ENCODE measurements around the gene CYLD. TPM values are rescaled to one million over a fixed set of nuclear protein-coding genes. Genes with fewer than 3 reads are reported as not detected.

Gene CYLD
- total and polyA plus RNA-seq, 8 donors, result 6.2 to 30.3 (median 16.7) TPM

DNA sequence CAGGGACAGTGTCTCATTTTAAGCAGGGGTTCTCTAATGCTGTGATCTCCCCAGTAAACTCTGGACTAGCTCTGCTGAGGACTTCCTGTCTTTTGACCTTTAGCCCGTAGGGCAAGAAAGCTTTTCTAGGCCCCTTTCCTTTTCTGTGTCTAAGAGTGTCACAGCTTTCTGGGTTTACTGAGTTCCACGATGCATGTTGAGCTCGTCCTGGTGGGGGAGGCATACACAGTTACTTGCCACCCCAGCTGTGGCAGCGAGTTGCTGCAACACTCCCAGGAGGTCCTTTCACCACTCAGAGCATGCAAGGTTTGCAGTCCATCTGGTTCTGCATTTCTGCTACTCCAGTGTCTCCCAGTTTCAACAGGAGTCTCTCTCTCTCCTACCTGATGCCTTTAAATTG, 24.8 kb upstream of the CYLD start:
- DNase-seq, result no peak
- Histone ChIP-seq H3K4me1 (no peaks in the 10 kb centered on the region), H3K27ac (no peak overlapping the region), H3K9me3 (no peaks in the 10 kb centered on the region), H3K36me3 (no peaks in the 10 kb centered on the region), H3K4me3 (no peak overlapping the region), H3K27me3 (no peaks in the 10 kb centered on the region)
- TF ChIP-seq, protein P1, sequence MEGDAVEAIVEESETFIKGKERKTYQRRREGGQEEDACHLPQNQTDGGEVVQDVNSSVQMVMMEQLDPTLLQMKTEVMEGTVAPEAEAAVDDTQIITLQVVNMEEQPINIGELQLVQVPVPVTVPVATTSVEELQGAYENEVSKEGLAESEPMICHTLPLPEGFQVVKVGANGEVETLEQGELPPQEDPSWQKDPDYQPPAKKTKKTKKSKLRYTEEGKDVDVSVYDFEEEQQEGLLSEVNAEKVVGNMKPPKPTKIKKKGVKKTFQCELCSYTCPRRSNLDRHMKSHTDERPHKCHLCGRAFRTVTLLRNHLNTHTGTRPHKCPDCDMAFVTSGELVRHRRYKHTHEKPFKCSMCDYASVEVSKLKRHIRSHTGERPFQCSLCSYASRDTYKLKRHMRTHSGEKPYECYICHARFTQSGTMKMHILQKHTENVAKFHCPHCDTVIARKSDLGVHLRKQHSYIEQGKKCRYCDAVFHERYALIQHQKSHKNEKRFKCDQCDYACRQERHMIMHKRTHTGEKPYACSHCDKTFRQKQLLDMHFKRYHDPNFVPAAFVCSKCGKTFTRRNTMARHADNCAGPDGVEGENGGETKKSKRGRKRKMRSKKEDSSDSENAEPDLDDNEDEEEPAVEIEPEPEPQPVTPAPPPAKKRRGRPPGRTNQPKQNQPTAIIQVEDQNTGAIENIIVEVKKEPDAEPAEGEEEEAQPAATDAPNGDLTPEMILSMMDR (IDR thresholded peaks at IDR 0.05), result no peak
- FAIRE-seq, result no peak
- WGBS, 2 donors, result 74 to 86% methylated on average over 4 of the region's 4 CpGs
- no peak for ATAC-seq
- intact Hi-C loops (cut with DNase I), result no loop called here

DNA sequence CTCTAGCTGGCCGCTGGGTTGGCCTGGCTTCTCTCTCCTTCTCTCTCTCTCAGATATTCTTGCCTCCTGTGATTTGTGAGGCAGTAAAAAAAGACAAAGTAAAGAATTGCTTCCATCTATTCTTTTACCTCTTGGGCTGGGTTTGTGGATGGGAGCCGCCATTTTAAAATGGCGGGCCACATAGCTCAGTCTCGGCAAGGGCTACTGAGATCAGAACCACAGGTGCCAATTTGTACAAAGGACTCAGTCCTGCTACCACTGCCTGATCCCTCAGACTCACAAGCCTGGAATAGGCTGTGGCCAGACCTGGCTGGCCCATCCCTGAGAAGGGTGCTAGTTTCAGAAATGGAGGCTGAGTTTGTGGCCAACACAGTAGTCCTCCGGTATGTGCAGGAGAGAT, 24.4 kb upstream of the CYLD start:
- Histone ChIP-seq H3K4me3 (no peak overlapping the region), H3K9me3 (no peaks in the 10 kb centered on the region), H3K27me3 (no peaks in the 10 kb centered on the region), H3K4me1 (no peaks in the 10 kb centered on the region), H3K27ac (no peak overlapping the region), H3K36me3 (no peaks in the 10 kb centered on the region)
- WGBS, 2 donors, result 78% methylated on average over 5 of the region's 5 CpGs
- TF ChIP-seq, protein P1 (IDR thresholded peaks at IDR 0.05), result no peak
- no peak for ATAC-seq
- DNase-seq, result no peak
- intact Hi-C loops (cut with DNase I), result no loop called here
- no peak for FAIRE-seq

DNA sequence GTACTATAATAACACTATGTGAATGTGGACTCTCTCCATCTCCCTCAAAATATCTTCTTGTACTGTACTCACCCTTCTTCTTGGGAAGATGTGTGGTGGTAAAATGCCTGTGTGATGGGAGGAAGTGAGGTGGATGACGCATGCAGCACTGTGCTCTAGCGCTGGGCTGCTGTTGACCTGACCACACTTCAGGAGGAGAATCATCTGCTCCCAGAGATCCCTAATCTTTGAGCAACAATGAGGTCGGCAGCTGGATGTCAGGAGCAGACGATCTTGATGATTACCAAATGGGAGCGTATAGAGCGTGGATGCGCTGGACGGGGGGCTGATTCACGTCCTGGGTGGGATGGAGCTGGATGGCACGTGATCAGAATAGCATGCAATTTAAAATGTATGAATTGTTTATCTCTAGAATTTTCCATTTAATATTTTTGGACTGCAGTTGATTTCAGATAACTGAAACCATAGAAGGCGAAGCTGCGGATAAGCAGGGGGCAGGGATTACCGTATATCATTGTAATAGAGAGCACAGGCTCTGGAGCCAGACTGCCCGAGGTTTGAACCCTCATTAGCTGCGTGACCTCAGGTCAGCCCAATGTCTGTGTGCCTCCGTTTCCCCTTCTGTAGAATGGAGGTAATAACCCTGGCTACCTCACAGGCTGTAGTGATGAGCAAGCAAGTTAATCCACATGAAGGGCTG, 23.7 kb upstream of the CYLD start:
- Histone ChIP-seq H3K27ac (no peak overlapping the region), H3K4me3 (no peak overlapping the region), H3K27me3 (no peaks in the 10 kb centered on the region), H3K4me1 (no peaks in the 10 kb centered on the region), H3K9me3 (no peaks in the 10 kb centered on the region), H3K36me3 (no peaks in the 10 kb centered on the region)
- intact Hi-C loops (cut with DNase I), result no loop called here
- ATAC-seq (no peak), FAIRE-seq (no peak), DNase-seq (no peak)
- WGBS, 2 donors, result 71 to 82% methylated on average over 16 of the region's 16 CpGs
- TF ChIP-seq, protein P1 (IDR thresholded peaks at IDR 0.05), result no peak

DNA sequence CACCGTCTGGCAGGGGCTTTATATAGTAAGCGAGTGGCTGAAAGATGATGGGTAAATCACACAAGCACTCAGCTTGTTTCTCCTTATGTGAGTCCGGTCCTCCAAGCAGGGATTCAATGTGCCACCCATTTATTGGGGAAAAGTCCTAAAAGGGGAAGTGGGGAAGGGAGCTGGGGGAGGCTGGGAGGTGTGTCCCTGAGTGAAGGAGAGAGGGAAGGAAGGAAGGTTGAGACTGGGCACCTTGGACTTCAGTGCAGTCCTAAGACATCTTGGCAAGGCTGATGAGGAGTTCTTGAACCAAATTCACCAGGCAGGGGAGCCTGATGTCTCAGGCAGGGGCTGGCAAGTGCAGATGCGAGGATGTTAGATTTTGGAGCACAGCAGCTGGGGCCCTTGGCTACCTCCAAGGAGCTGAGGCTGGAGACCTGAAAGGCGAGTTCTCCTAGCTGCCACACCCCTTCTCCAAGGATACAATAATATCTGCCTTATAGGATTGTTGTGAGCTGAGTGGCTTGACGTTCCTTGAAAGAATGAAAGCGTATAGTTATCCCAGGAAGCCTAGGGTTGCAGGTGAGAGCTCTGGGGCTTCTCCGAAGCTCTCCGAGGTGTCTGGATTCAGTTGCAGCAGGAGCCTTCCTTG, 23.0 kb upstream of the CYLD start:
- 68 to 79% methylated on average over 9 of the region's 9 CpGs for WGBS, 2 donors
- ATAC-seq, result peak in 1 of 4 donors; percentile 9

More for the DNA sequence above, 23.0 kb upstream of the CYLD start:
- Histone ChIP-seq H3K4me3 (no peak overlapping the region), H3K36me3 (no peaks in the 10 kb centered on the region), H3K9me3 (no peaks in the 10 kb centered on the region), H3K27me3 (no peaks in the 10 kb centered on the region), H3K27ac (no peak overlapping the region), H3K4me1 (no peaks in the 10 kb centered on the region)
- intact Hi-C loops (cut with DNase I), result no loop called here
- no peak for FAIRE-seq
- TF ChIP-seq, protein P1 (IDR thresholded peaks at IDR 0.05), result no peak
- DNase-seq, result no peak
